Mesenchymal stem cell (in vitro differentiated cells and primary cell): ENCODE data around the gene CNTF.

ENCODE experiments used
- DNase-seq: peaks from one replicate; pipeline ENCODE4 v3.0.0-alpha.2; 2013
- H2AFZ ChIP-seq: one replicate; pipeline ENCODE4 v1.6.1; 2013; ENCODE audit warnings: low read depth, mild to moderate bottlenecking, control low read depth, inconsistent platforms, low read length, moderate library complexity
- H2AK5ac ChIP-seq: 2 replicates; pipeline ENCODE4 v1.6.1; 2013; ENCODE audit warnings: low read length, moderate library complexity, mild to moderate bottlenecking, inconsistent platforms; ENCODE audit not compliant: severe bottlenecking
- H2BK120ac ChIP-seq: one replicate; pipeline ENCODE4 v1.6.1; 2013; ENCODE audit warnings: low read depth, mild to moderate bottlenecking, inconsistent platforms, low read length, moderate library complexity
- H2BK12ac ChIP-seq, 2 experiments: one replicate each; pipeline ENCODE4 v1.6.1; 2013; ENCODE audit warnings: inconsistent platforms in 2 of 2, low read length in 2 of 2, mild to moderate bottlenecking in 2 of 2, moderate library complexity in 2 of 2, control low read depth in 1 of 2
- H2BK15ac ChIP-seq: one replicate; pipeline ENCODE4 v1.6.1; 2013; ENCODE audit warnings: mild to moderate bottlenecking, low read depth, inconsistent platforms; ENCODE audit not compliant: poor library complexity, severe bottlenecking
- H2BK5ac ChIP-seq: 2 replicates; pipeline ENCODE4 v1.6.1; 2013; ENCODE audit warnings: low read depth, mild to moderate bottlenecking, low read length, control low read depth, inconsistent platforms; ENCODE audit not compliant: poor library complexity, severe bottlenecking
- H3K14ac ChIP-seq, 2 experiments: one replicate each; pipeline ENCODE4 v1.6.1; 2013; ENCODE audit warnings: inconsistent platforms in 2 of 2, low read length in 2 of 2, control low read depth in 1 of 2, mild to moderate bottlenecking in 1 of 2, moderate library complexity in 1 of 2
- H3K18ac ChIP-seq, 2 experiments: one replicate each; pipeline ENCODE4 v1.6.1; 2013; ENCODE audit warnings: inconsistent platforms in 2 of 2, low read length in 2 of 2, control low read depth in 1 of 2, low read depth in 1 of 2, mild to moderate bottlenecking in 1 of 2
- H3K23ac ChIP-seq, 2 experiments: one replicate each; pipeline ENCODE4 v1.6.1; 2013; ENCODE audit warnings: inconsistent platforms in 2 of 2, low read length in 2 of 2, mild to moderate bottlenecking in 2 of 2, moderate library complexity in 2 of 2, control low read depth in 1 of 2
- H3K27ac ChIP-seq: 2 replicates; pipeline ENCODE4 v1.5.1; 2013; ENCODE audit warnings: mild to moderate bottlenecking, moderate library complexity, low read length, control low read depth, inconsistent platforms; ENCODE audit not compliant: poor library complexity, severe bottlenecking
- H3K27me3 ChIP-seq, 2 experiments: 2 replicates each; pipeline versions ENCODE4 v1.6.1 to v1.7.0; 2013; ENCODE audit warnings: low read length in 2 of 2, mild to moderate bottlenecking in 2 of 2, moderate library complexity in 2 of 2, control low read depth in 1 of 2, inconsistent platforms in 1 of 2; ENCODE audit not compliant: control insufficient read depth in 1 of 2, insufficient read depth in 1 of 2
- H3K36me3 ChIP-seq, 2 experiments: 2 replicates each; pipeline versions ENCODE4 v1.6.1 to v1.7.0; 2013; ENCODE audit warnings: low read length in 2 of 2, control low read depth in 1 of 2, inconsistent platforms in 1 of 2, low read depth in 1 of 2, mild to moderate bottlenecking in 1 of 2; ENCODE audit not compliant: insufficient read depth in 2 of 2, control insufficient read depth in 1 of 2
- H3K4ac ChIP-seq, 2 experiments: one replicate each; pipeline ENCODE4 v1.6.1; 2013; ENCODE audit warnings: inconsistent platforms in 2 of 2, low read length in 2 of 2, mild to moderate bottlenecking in 2 of 2, moderate library complexity in 2 of 2, control low read depth in 1 of 2, low read depth in 1 of 2
- H3K4me1 ChIP-seq: 2 replicates; pipeline ENCODE4 v1.6.1; 2013; ENCODE audit warnings: low read depth, low read length, control low read depth; ENCODE audit not compliant: control insufficient read depth, insufficient read depth
- H3K4me2 ChIP-seq: 2 replicates; pipeline ENCODE4 v1.6.1; 2013; ENCODE audit warnings: low read length, mild to moderate bottlenecking, inconsistent platforms; ENCODE audit not compliant: poor library complexity, severe bottlenecking
- H3K4me3 ChIP-seq, 2 experiments: 2 replicates each; pipeline versions ENCODE4 v1.5.1 to v1.7.0; 2013; ENCODE audit warnings: low read length in 2 of 2, mild to moderate bottlenecking in 2 of 2, control low read depth in 1 of 2, low read depth in 1 of 2; ENCODE audit not compliant: insufficient read depth in 1 of 2
- H3K79me1 ChIP-seq: replicated peaks from 2 replicates; pipeline ENCODE4 v1.6.1; 2013; ENCODE audit warnings: mild to moderate bottlenecking, control low read depth, low read length, inconsistent platforms; ENCODE audit not compliant: poor library complexity, severe bottlenecking
- H3K9ac ChIP-seq: 2 replicates; pipeline ENCODE4 v1.7.0; 2013; ENCODE audit warnings: mild to moderate bottlenecking, low read length, moderate library complexity
- H3K9me3 ChIP-seq: 2 replicates; pipeline ENCODE4 v1.7.0; 2013; ENCODE audit warnings: mild to moderate bottlenecking, low read length; ENCODE audit not compliant: control insufficient read depth
- H4K8ac ChIP-seq: one replicate; pipeline ENCODE4 v1.6.1; 2013; ENCODE audit warnings: inconsistent platforms, mild to moderate bottlenecking, low read length, moderate library complexity
- H4K91ac ChIP-seq: one replicate; pipeline ENCODE4 v1.6.1; 2013; ENCODE audit warnings: mild to moderate bottlenecking, low read length, inconsistent platforms
- WGBS: methylation state at CpG from one replicate; pipeline ENCODE4 v1.1.7; 2013; ENCODE audit warnings: mixed read lengths; 5-methylcytosine and 5-hydroxymethylcytosine counted together

The CNTF gene

DNA sequence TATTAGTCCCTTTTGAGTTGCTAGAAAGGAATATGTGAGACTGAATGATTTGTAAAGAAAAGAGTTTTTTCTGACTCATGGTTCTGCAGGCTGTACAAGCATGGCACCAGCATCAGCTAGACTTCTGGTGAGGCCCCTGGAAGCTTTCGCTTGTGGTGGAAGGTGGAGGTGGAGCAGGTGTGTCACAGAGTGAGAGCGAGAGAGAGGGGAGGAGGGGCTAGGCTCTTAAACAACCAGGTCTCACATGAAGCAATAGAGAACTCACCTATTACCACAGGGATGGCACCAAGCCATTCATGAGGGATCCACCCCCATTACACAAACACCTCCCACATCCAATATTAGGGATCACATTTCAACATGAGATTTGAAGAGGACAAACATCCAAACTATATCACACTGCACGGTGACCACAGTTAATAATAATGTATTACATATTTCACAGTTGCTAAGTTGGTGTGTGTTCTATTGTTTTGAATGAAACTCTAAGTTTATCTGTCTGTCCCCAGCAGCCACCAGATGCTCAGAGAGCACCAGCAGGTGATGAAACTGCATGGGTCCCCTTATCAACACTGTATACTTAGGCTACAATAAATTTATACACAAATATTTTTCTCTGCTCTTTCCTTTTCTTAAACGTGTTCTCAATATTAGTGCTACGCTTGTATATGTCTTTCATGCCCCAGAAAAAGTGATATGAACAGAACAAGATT is 29.5 kb upstream of the CNTF start:
- no peak overlapping the region for H3K27ac ChIP-seq
- no peak overlapping the region for H2BK12ac ChIP-seq
- H2AK5ac ChIP-seq = no peak overlapping the region
- H3K4ac ChIP-seq = no peak overlapping the region
- H4K91ac ChIP-seq = no peak overlapping the region
- H3K4me2 ChIP-seq = no peak overlapping the region
- 94% methylated on average over 3 of the region's 5 CpGs for WGBS
- H3K9me3 ChIP-seq = no peaks in the 10 kb centered on the region
- H3K23ac ChIP-seq = no peak overlapping the region
- no peak overlapping the region for H3K14ac ChIP-seq
- H3K27me3 ChIP-seq = no peaks in the 10 kb centered on the region
- no peaks in the 10 kb centered on the region for H3K4me1 ChIP-seq
- no peak overlapping the region for H2BK120ac ChIP-seq
- H2BK5ac ChIP-seq = no peak overlapping the region
- no peak overlapping the region for H2AFZ ChIP-seq
- H4K8ac ChIP-seq = no peak overlapping the region
- no peak overlapping the region for H3K9ac ChIP-seq
- no peak overlapping the region for H3K4me3 ChIP-seq
- peaks cover 8 to 23% of the 10 kb centered on the region in 2 experiments for H3K36me3 ChIP-seq
- DNase-seq = no peak
- no peak overlapping the region for H3K18ac ChIP-seq
- peaks cover 9% of the 10 kb centered on the region for H3K79me1 ChIP-seq
- H2BK15ac ChIP-seq = no peak overlapping the region

- no peak overlapping the region for H2BK5ac ChIP-seq
- no peak overlapping the region for H3K23ac ChIP-seq
- no peak overlapping the region for H2BK15ac ChIP-seq
- H3K4me3 ChIP-seq = no peak overlapping the region
- H3K79me1 ChIP-seq = peaks cover 9% of the 10 kb centered on the region
- no peaks in the 10 kb centered on the region for H3K27me3 ChIP-seq
- no peak overlapping the region for H2BK12ac ChIP-seq
- H4K91ac ChIP-seq = no peak overlapping the region
- H2BK120ac ChIP-seq = no peak overlapping the region
- H2AK5ac ChIP-seq = no peak overlapping the region
- no peak overlapping the region for H2AFZ ChIP-seq
- no peak overlapping the region for H3K4ac ChIP-seq
- no peak overlapping the region for H3K14ac ChIP-seq
- H3K9me3 ChIP-seq = no peaks in the 10 kb centered on the region
- no peak overlapping the region for H3K4me2 ChIP-seq
- H3K36me3 ChIP-seq = peaks cover 5 to 26% of the 10 kb centered on the region in 2 experiments
- H3K18ac ChIP-seq = no peak overlapping the region
- H3K4me1 ChIP-seq = no peaks in the 10 kb centered on the region
- H4K8ac ChIP-seq = no peak overlapping the region
- H3K27ac ChIP-seq = no peak overlapping the region
- no peak for DNase-seq
- 95% methylated on average over 3 of the region's 4 CpGs for WGBS
- H3K9ac ChIP-seq = no peak overlapping the region
These were observed 27.6 kb upstream of the CNTF start for GRCh38 chr11:58594826-58595225.

DNA sequence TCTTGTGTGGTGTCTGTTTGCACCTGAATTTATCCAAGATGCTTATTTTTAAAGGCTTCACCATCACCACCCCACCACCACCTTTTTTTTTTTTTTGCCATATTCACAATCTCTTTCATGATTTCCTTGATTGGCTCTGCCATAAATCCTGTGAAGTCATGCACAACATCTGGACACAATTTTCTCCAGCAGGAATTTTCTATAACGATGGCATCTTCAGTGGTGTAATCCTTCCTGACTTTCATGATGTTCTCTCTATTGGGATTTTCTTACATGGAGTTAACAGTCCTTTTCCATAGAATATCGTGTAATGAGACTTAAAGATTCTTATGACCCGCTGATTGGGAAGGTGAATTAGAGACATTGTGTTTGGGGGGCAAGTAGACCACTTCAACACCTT is 25.8 kb upstream of the CNTF start:
- Histone ChIP-seq H3K18ac (no peak overlapping the region), H4K8ac (no peak overlapping the region), H3K14ac (no peak overlapping the region), H3K4ac (no peak overlapping the region), H3K27me3 (no peaks in the 10 kb centered on the region), H3K36me3 (peaks cover 5 to 20% of the 10 kb centered on the region in 2 experiments), H2BK15ac (no peak overlapping the region), H2AFZ (no peak overlapping the region), H2BK12ac (no peak overlapping the region), H3K4me1 (no peaks in the 10 kb centered on the region), H2AK5ac (no peak overlapping the region), H3K23ac (no peak overlapping the region), H3K9ac (no peak overlapping the region), H3K79me1 (peaks cover 9% of the 10 kb centered on the region), H2BK120ac (no peak overlapping the region), H3K4me2 (no peak overlapping the region), H3K27ac (no peak overlapping the region), H2BK5ac (no peak overlapping the region), H3K9me3 (no peaks in the 10 kb centered on the region), H3K4me3 (no peak overlapping the region), H4K91ac (no peak overlapping the region)
- no peak for DNase-seq
- 80% methylated on average over 3 of the region's 3 CpGs for WGBS

- no peaks in the 10 kb centered on the region for H3K27me3 ChIP-seq
- H3K4me3 ChIP-seq = no peak overlapping the region
- H2AFZ ChIP-seq = no peak overlapping the region
- H3K9me3 ChIP-seq = no peaks in the 10 kb centered on the region
- H3K4ac ChIP-seq = no peak overlapping the region
- no peak overlapping the region for H3K23ac ChIP-seq
- no peak overlapping the region for H2BK12ac ChIP-seq
- peaks cover 2 to 13% of the 10 kb centered on the region in 2 experiments for H3K36me3 ChIP-seq
- H3K4me2 ChIP-seq = no peak overlapping the region
- 100% methylated on average over 2 of the region's 3 CpGs for WGBS
- H3K14ac ChIP-seq = no peak overlapping the region
- no peak overlapping the region for H3K18ac ChIP-seq
- no peak overlapping the region for H4K91ac ChIP-seq
- no peak for DNase-seq
- no peak overlapping the region for H2BK5ac ChIP-seq
- H2BK15ac ChIP-seq = no peak overlapping the region
- H3K79me1 ChIP-seq = peaks cover 6% of the 10 kb centered on the region
- no peak overlapping the region for H4K8ac ChIP-seq
- H3K9ac ChIP-seq = no peak overlapping the region
- H3K27ac ChIP-seq = no peak overlapping the region
- H2BK120ac ChIP-seq = no peak overlapping the region
- no peak overlapping the region for H2AK5ac ChIP-seq
- H3K4me1 ChIP-seq = no peaks in the 10 kb centered on the region
These were observed 24.9 kb upstream of the CNTF start for GRCh38 chr11:58597486-58598144.
